Uterus (tissue), 4 donors: ENCODE measurements around the gene LRRC26. TPM values are rescaled to one million over a fixed set of nuclear protein-coding genes. Genes with fewer than 3 reads are reported as not detected.

ENCODE experiments used
- DNase-seq, 2 donors: peaks; one replicate each; pipeline ENCODE4 v3.0.0-alpha.2; 2019 to 2020
- H3K27ac ChIP-seq, 2 donors: fragments of 200-600 bp; sonication (generic); 1 replicate in 1 of 2; 2 replicates in 1 of 2; pipeline ENCODE4 v1.5.1; 2016 to 2018
- H3K27me3 ChIP-seq, 2 donors: fragments of 200-600 bp; sonication (generic); one replicate each; pipeline ENCODE4 v1.5.1; 2018 to 2019; ENCODE audit warnings: control low read depth in 1 of 2
- H3K36me3 ChIP-seq, 2 donors: fragments of 200-600 bp; sonication (generic); one replicate each; pipeline ENCODE4 v1.5.1; 2019; ENCODE audit warnings: control low read depth in 1 of 2
- H3K4me1 ChIP-seq, 2 donors: fragments of 200-600 bp; sonication (generic); one replicate each; pipeline ENCODE4 v1.5.1; 2018 to 2019; ENCODE audit warnings: control low read depth in 1 of 2
- H3K4me3 ChIP-seq, 2 donors: fragments of 200-600 bp; sonication (generic); 1 replicate in 1 of 2; 2 replicates in 1 of 2; pipeline ENCODE4 v1.5.1; 2018 to 2019; ENCODE audit warnings: mild to moderate bottlenecking in 1 of 2
- H3K9me3 ChIP-seq, 2 donors: fragments of 200-600 bp; sonication (generic); one replicate each; pipeline ENCODE4 v1.5.1; 2019; ENCODE audit warnings: control low read depth in 1 of 2
- CTCF ChIP-seq, 4 experiments: fragments of 200-600 bp in 2 of 4; fragments of 450-650 bp in 2 of 4; sonication (generic) in 2 of 4; IDR thresholded peaks; one replicate each; pipeline ENCODE4 v1.5.1; 2016 to 2019; ENCODE audit warnings: antibody characterized with exemption in 4 of 4, mild to moderate bottlenecking in 2 of 4, moderate library complexity in 1 of 4
- POLR2A ChIP-seq, 2 donors: fragments of 450-650 bp; IDR thresholded peaks; one replicate each; pipeline ENCODE4 v1.6.1; 2016; ENCODE audit warnings: antibody characterized with exemption in 2 of 2, mild to moderate bottlenecking in 1 of 2, moderate library complexity in 1 of 2
- intact Hi-C: fragments of 100-400 bp; cut with DNase I; formaldehyde crosslinking; loops from one replicate; pipeline ENCODE4 v1.15.1; 2023; ENCODE audit warnings: low total_unique reads
- total RNA-seq, 4 donors: library from RNA; depleted of rRNA in 3 of 4; stranded (reverse); fragments of >200 nt in 3 of 4; gene quantifications; one replicate each; pipeline versions ENCODE4 v1.1.0 to v1.2.4, GENCODE V29; 2014 to 2023
- donor health status: DM: yes; HTN: yes; CAD: no.

The LRRC26 gene
- total RNA-seq, 4 donors from 2014 or later, result 0.29 TPM; not detected in 3

GRCh38 chr9:137146527-137146918, 23.3 kb downstream of the LRRC26 start:
- H3K27ac ChIP-seq, result no peak overlapping the region
- TF ChIP-seq CTCF (IDR thresholded peaks at IDR 0.05), result no peak
- TF ChIP-seq POLR2A (IDR thresholded peaks at IDR 0.05), result no peak
- no peaks in the 10 kb centered on the region for H3K36me3 ChIP-seq
- no peak overlapping the region for H3K4me3 ChIP-seq
- H3K4me1 ChIP-seq, result no peaks in the 10 kb centered on the region
- DNase-seq, result no peak
- H3K9me3 ChIP-seq, result no peaks in the 10 kb centered on the region
- intact Hi-C loops, result no loop called here
- H3K27me3 ChIP-seq, result peaks cover 0 to 7% of the 10 kb centered on the region in 2 donors

- TF ChIP-seq POLR2A (IDR thresholded peaks at IDR 0.05), result no peak
- TF ChIP-seq CTCF (IDR thresholded peaks at IDR 0.05), result no peak
- H3K4me3 ChIP-seq, result no peak overlapping the region
- peaks cover 0 to 9% of the 10 kb centered on the region in 2 donors for H3K27me3 ChIP-seq
- intact Hi-C loops, result no loop called here
- no peaks in the 10 kb centered on the region for H3K9me3 ChIP-seq
- no peak overlapping the region for H3K27ac ChIP-seq
- no peaks in the 10 kb centered on the region for H3K36me3 ChIP-seq
- no peaks in the 10 kb centered on the region for H3K4me1 ChIP-seq
- no peak for DNase-seq
Observed at GRCh38 chr9:137145731-137146526, 23.9 kb downstream of the LRRC26 start.

DNA sequence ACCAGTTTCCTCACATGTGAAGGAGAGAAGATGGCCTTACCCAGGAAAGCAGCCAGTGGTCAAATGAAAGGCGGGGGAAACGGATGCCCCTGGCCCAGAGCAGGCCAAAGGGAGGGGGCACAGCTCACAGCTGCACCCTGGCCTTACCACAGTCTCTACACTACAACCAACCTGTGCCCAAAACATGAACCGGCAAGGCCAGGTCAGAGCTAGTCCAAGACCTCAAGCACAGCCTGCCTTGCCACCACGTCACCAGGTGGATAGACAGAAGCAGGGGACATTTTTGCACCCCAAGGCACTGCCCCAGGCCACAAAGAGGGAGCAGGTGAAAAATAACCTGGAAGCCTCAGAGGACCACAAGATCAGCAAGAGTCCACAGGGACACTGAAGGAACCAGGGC, 26.4 kb downstream of the LRRC26 start:
- H3K9me3 ChIP-seq, result no peaks in the 10 kb centered on the region
- H3K27ac ChIP-seq, result no peak overlapping the region
- TF ChIP-seq POLR2A (IDR thresholded peaks at IDR 0.05) (no peak), CTCF (IDR thresholded peaks at IDR 0.05) (no peak)

DNA sequence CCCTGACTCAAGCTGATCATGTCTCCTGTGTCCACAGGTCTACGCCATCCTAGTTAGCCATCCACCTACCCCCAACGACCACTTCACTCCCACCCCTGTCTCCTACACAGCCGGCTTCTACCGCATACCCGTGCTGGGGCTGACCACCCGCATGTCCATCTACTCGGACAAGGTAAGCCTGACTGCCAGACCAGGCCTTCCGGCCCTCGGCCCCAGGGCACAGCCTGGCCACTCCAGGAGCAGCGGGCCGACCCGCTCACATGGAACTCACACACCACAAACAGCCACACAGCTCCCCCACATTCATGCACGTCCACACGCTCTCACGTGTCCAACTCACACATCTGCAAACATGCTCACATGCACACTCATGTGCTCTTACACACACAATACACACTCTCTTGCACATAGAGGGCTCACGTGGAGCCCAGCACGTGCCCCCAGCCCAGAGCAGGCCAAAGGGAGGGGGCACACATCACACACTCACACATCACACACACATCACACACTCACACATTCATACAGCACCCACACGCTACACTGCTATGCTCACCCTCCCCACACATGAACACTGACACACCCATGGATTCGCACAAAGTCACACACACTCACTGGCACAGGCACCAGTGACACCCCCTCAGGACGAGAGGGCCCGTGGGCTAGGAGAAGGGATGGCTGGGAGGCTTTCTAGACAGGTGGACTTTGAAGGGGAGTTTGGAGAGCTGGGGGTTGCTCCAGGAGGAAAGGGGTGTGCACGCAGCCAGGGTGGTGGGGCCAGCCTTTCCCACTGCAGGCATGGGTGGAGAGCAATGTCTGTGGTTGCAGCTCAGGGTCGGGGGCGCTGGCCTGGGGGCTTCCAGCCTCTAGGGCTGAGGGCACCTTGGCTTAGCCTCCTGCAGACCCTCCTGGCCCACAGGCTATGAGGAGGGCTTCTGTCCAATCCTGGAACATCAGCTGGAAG, 27.6 kb downstream of the LRRC26 start:
- no peak for TF ChIP-seq CTCF (IDR thresholded peaks at IDR 0.05)
- no peak for TF ChIP-seq POLR2A (IDR thresholded peaks at IDR 0.05)
- Histone ChIP-seq H3K4me3 (no peak overlapping the region), H3K4me1 (peaks cover 0 to 12% of the 10 kb centered on the region in 2 donors), H3K9me3 (no peaks in the 10 kb centered on the region), H3K27me3 (peaks cover 0 to 19% of the 10 kb centered on the region in 2 donors), H3K36me3 (no peaks in the 10 kb centered on the region), H3K27ac (no peak overlapping the region)
- DNase-seq, result no peak
- intact Hi-C loops, result no loop called here

More for the DNA sequence above, 26.4 kb downstream of the LRRC26 start:
- Histone ChIP-seq H3K36me3 (no peaks in the 10 kb centered on the region), H3K4me3 (no peak overlapping the region), H3K27me3 (peaks cover 0 to 16% of the 10 kb centered on the region in 2 donors), H3K4me1 (peaks cover 0 to 11% of the 10 kb centered on the region in 2 donors)
- DNase-seq, result no peak
- intact Hi-C loops, result no loop called here
